Peyer's patch (tissue), 4 donors: ENCODE results near the gene RAE1. TPM values are rescaled to one million over a fixed set of nuclear protein-coding genes. Genes with fewer than 3 reads are reported as not detected.
"Not testable (repeated sequence)": the region's sequence is repeated elsewhere in the genome, so short reads cannot be mapped to it uniquely, and the experiment has no call there.

Source experiments
- DNase-seq, 3 donors: peaks; one replicate each; pipeline ENCODE4 v3.0.0-alpha.2; 2017 to 2019
- H3K27ac ChIP-seq, 4 donors: fragments of 200-600 bp; sonication (generic); one replicate each; pipeline ENCODE4 v1.5.1; 2016 to 2019
- H3K27me3 ChIP-seq, 2 donors: fragments of 200-600 bp; sonication (generic); one replicate each; pipeline ENCODE4 v1.5.1; 2019
- H3K36me3 ChIP-seq, 3 donors: fragments of 200-600 bp; sonication (generic); one replicate each; pipeline ENCODE4 v1.5.1; 2016 to 2019
- H3K4me1 ChIP-seq, 4 donors: fragments of 200-600 bp; sonication (generic); one replicate each; pipeline ENCODE4 v1.5.1; 2016 to 2019
- H3K4me3 ChIP-seq, 4 donors: fragments of 200-600 bp; sonication (generic); 1 replicate in 3 of 4; 2 replicates in 1 of 4; pipeline ENCODE4 v1.5.1; 2016 to 2019; ENCODE audit warnings: mild to moderate bottlenecking in 1 of 4
- H3K9me3 ChIP-seq, 4 donors: fragments of 200-600 bp; sonication (generic); one replicate each; pipeline ENCODE4 v1.5.1; 2016 to 2019; ENCODE audit warnings: mild to moderate bottlenecking in 1 of 4
- CTCF ChIP-seq, 6 experiments: fragments of 450-650 bp in 4 of 6; fragments of 200-600 bp in 2 of 6; sonication (generic) in 1 of 6; IDR thresholded peaks; one replicate each; pipeline ENCODE4 v1.5.1; 2017 to 2019; ENCODE audit warnings: antibody characterized with exemption in 6 of 6, mild to moderate bottlenecking in 3 of 6, moderate library complexity in 1 of 6
- POLR2A ChIP-seq, 2 donors: fragments of 450-650 bp; IDR thresholded peaks; one replicate each; pipeline ENCODE4 v1.5.1; 2017; ENCODE audit warnings: antibody characterized with exemption in 2 of 2, mild to moderate bottlenecking in 2 of 2, moderate library complexity in 2 of 2
- total RNA-seq, 4 donors: library from RNA; depleted of rRNA; stranded (reverse); fragments of >200 nt; gene quantifications; one replicate each; pipeline ENCODE4 v1.1.0, GENCODE V29; 2016

Gene RAE1
- total RNA-seq, 4 donors from 2014 or later, result 21.5 to 38.9 (median 33.3) TPM

- DNase-seq, result no peak
- H3K36me3 ChIP-seq, result no peaks in the 10 kb centered on the region
- H3K27ac ChIP-seq, result no peak overlapping the region
- TF ChIP-seq POLR2A (IDR thresholded peaks at IDR 0.05), result no peak
- no peak for TF ChIP-seq CTCF (IDR thresholded peaks at IDR 0.05)
- no peak overlapping the region for H3K4me3 ChIP-seq
- H3K27me3 ChIP-seq, result no peaks in the 10 kb centered on the region
- no peaks in the 10 kb centered on the region for H3K4me1 ChIP-seq
- no peaks in the 10 kb centered on the region for H3K9me3 ChIP-seq
These were observed 9.4 kb upstream of the RAE1 start for GRCh38 chr20:57341663-57342062.

GRCh38 chr20:57342829-57343228 is 8.2 kb upstream of the RAE1 start:
- no peaks in the 10 kb centered on the region for H3K36me3 ChIP-seq
- H3K27me3 ChIP-seq, result no peaks in the 10 kb centered on the region
- H3K27ac ChIP-seq, result no peak overlapping the region
- no peaks in the 10 kb centered on the region for H3K9me3 ChIP-seq
- no peak overlapping the region for H3K4me3 ChIP-seq
- no peak for DNase-seq
- no peak for TF ChIP-seq POLR2A (IDR thresholded peaks at IDR 0.05)
- TF ChIP-seq CTCF (IDR thresholded peaks at IDR 0.05), result no peak
- H3K4me1 ChIP-seq, result no peaks in the 10 kb centered on the region

GRCh38 chr20:57346477-57346876 is 4.6 kb upstream of the RAE1 start:
- no peak overlapping the region for H3K27ac ChIP-seq
- TF ChIP-seq CTCF (IDR thresholded peaks at IDR 0.05) (peak; percentile 21 to 81 (median 77)), POLR2A (IDR thresholded peaks at IDR 0.05) (no peak)
- H3K4me3 ChIP-seq, result no peak overlapping the region
- H3K36me3 ChIP-seq, result no peaks in the 10 kb centered on the region
- no peaks in the 10 kb centered on the region for H3K4me1 ChIP-seq
- peak; percentile 71 to 90 (median 72) for DNase-seq
- no peaks in the 10 kb centered on the region for H3K9me3 ChIP-seq
- no peaks in the 10 kb centered on the region for H3K27me3 ChIP-seq

GRCh38 chr20:57347393-57347792 is 3.7 kb upstream of the RAE1 start:
- no peaks in the 10 kb centered on the region for H3K9me3 ChIP-seq
- no peaks in the 10 kb centered on the region for H3K27me3 ChIP-seq
- H3K4me1 ChIP-seq, result peaks cover 0 to 8% (median 7%) of the 10 kb centered on the region in 4 donors
- no peak for DNase-seq
- H3K4me3 ChIP-seq, result no peak overlapping the region
- no peak for TF ChIP-seq CTCF (IDR thresholded peaks at IDR 0.05)
- TF ChIP-seq POLR2A (IDR thresholded peaks at IDR 0.05), result no peak
- H3K27ac ChIP-seq, result no peak overlapping the region
- H3K36me3 ChIP-seq, result no peaks in the 10 kb centered on the region

GRCh38 chr20:57348200-57348921 is 2.7 kb upstream of the RAE1 start:
- not testable (repeated sequence) for DNase-seq, H3K36me3 ChIP-seq, H3K9me3 ChIP-seq, H3K27ac ChIP-seq, H3K4me3 ChIP-seq, H3K27me3 ChIP-seq
- H3K4me1 ChIP-seq, result peaks cover 0 to 13% (median 7%) of the 10 kb centered on the region in 4 donors

- H3K27ac ChIP-seq, H3K27me3 ChIP-seq, H3K4me3 ChIP-seq, H3K36me3 ChIP-seq, H3K9me3 ChIP-seq, DNase-seq: not testable (repeated sequence)
- H3K4me1 ChIP-seq, result peaks cover 0 to 13% (median 7%) of the 10 kb centered on the region in 4 donors
These were observed 2.0 kb upstream of the RAE1 start for GRCh38 chr20:57348922-57349574.
